Endothelial cell (in vitro differentiated cells): ENCODE data around the gene ATP1B3. TPM values are rescaled to one million over a fixed set of nuclear protein-coding genes. Genes with fewer than 3 reads are reported as not detected.
"Not testable (repeated sequence)": the region's sequence is repeated elsewhere in the genome, so short reads cannot be mapped to it uniquely, and the experiment has no call there.

Experiments
- DNase-seq: peaks from one replicate; pipeline ENCODE4 v3.0.0; 2021; ENCODE audit warnings: low spot score
- H3K27ac Mint-ChIP-seq: one replicate; pipeline ENCODE4 v1.8.0; 2021; ENCODE audit warnings: mixed read lengths, inconsistent platforms; ENCODE audit not compliant: unreplicated experiment
- H3K27me3 Mint-ChIP-seq: one replicate; pipeline ENCODE4 v1.8.0; 2021; ENCODE audit warnings: mild to moderate bottlenecking, moderate library complexity, mixed read lengths, inconsistent platforms; ENCODE audit not compliant: unreplicated experiment
- H3K36me3 Mint-ChIP-seq: one replicate; pipeline ENCODE4 v1.8.0; 2021; ENCODE audit warnings: mild to moderate bottlenecking, low read depth, mixed read lengths, inconsistent platforms; ENCODE audit not compliant: unreplicated experiment
- H3K4me1 Mint-ChIP-seq: one replicate; pipeline ENCODE4 v1.8.0; 2021; ENCODE audit warnings: mild to moderate bottlenecking, mixed read lengths, inconsistent platforms; ENCODE audit not compliant: unreplicated experiment
- H3K4me3 Mint-ChIP-seq: one replicate; pipeline ENCODE4 v1.8.0; 2021; ENCODE audit warnings: mild to moderate bottlenecking, mixed read lengths, inconsistent platforms; ENCODE audit not compliant: unreplicated experiment
- H3K9me3 Mint-ChIP-seq: one replicate; pipeline ENCODE4 v1.8.0; 2021; ENCODE audit warnings: mixed read lengths, inconsistent platforms; ENCODE audit not compliant: unreplicated experiment
- CTCF ChIP-seq: fragments of 200-600 bp; sonication (generic); IDR thresholded peaks from one replicate; pipeline ENCODE4 v1.5.0; 2021; ENCODE audit warnings: antibody characterized with exemption; ENCODE audit not compliant: unreplicated experiment
- total RNA-seq: library from RNA; stranded (reverse); fragmentation: NEBNext Ultra II Directional; extraction: Animal tissue kit (Norgen Biotek cat#: 25700); gene quantifications from one replicate; pipeline ENCODE4 v1.2.1, GENCODE V29; 2021; ENCODE audit not compliant: unreplicated experiment

Gene ATP1B3
- total RNA-seq, 1 donor from 2014 or later = 273 TPM

- DNase-seq = no peak
- Mint-ChIP-seq H3K4me1 (no peaks in the 10 kb centered on the region), H3K27me3 (no peaks in the 10 kb centered on the region), H3K27ac (no peak overlapping the region), H3K9me3 (no peaks in the 10 kb centered on the region), H3K4me3 (no peak overlapping the region), H3K36me3 (peaks cover 8% of the 10 kb centered on the region)
- TF ChIP-seq CTCF = no peak
These were observed 95.1 kb downstream of the ATP1B3 start for GRCh38 chr3:141971571-141971970.

GRCh38 chr3:141972399-141972798 is 96.0 kb downstream of the ATP1B3 start:
- Mint-ChIP-seq H3K9me3 (no peaks in the 10 kb centered on the region), H3K27ac (no peak overlapping the region), H3K4me1 (no peaks in the 10 kb centered on the region), H3K27me3 (no peaks in the 10 kb centered on the region), H3K4me3 (no peak overlapping the region), H3K36me3 (peaks cover 8% of the 10 kb centered on the region)
- TF ChIP-seq CTCF = no peak
- no peak for DNase-seq

GRCh38 chr3:141974777-141975176 is 98.3 kb downstream of the ATP1B3 start:
- not testable (repeated sequence) for H3K9me3 Mint-ChIP-seq, H3K27me3 Mint-ChIP-seq, H3K27ac Mint-ChIP-seq, DNase-seq, H3K36me3 Mint-ChIP-seq, H3K4me1 Mint-ChIP-seq, H3K4me3 Mint-ChIP-seq

Other genes with a start within 250 kb of the ATP1B3 start
- gene RNF7, start 138.3 kb upstream of the ATP1B3 start, total RNA-seq = 184 TPM
- gene GRK7, start 113.2 kb upstream of the ATP1B3 start, total RNA-seq = 0.10 TPM